Stimulated activated CD4-positive, alpha-beta T cell treated with anti-CD3 and anti-CD28 coated beads, TNF-alpha, amount 100 ng/mL, for 1 hour (primary cell): ENCODE data around the gene GPM6B.
A peak's percentile ranks its signal among the peaks of the same experiment; 100 is the strongest.
"Not testable (repeated sequence)": the region's sequence is repeated elsewhere in the genome, so short reads cannot be mapped to it uniquely, and the experiment has no call there.

Experiments used
- DNase-seq, 3 donors: peaks; one replicate each; pipeline ENCODE4 v3.0.0-alpha.2; 2020; ENCODE audit warnings: low read depth in 3 of 3, low spot score in 1 of 3

The GPM6B gene

GRCh38 chrX:13732246-13733067 lies 84.4 kb downstream of the GPM6B start:
- no peak for DNase-seq

- DNase-seq = not testable (repeated sequence)
Observed at GRCh38 chrX:13730523-13730922, 86.4 kb downstream of the GPM6B start.

GRCh38 chrX:13726583-13726982 lies 90.3 kb downstream of the GPM6B start:
- not testable (repeated sequence) for DNase-seq

GRCh38 chrX:13724878-13725277 lies 92.0 kb downstream of the GPM6B start:
- peak in 1 of 3 donors; percentile 18 for DNase-seq

- DNase-seq = no peak
Observed at GRCh38 chrX:13721819-13722519, 94.9 kb downstream of the GPM6B start.

- no peak for DNase-seq
Observed at GRCh38 chrX:13721371-13721770, 95.5 kb downstream of the GPM6B start.
